HepG2 (cell line): ENCODE measurements around the gene GSTM4. TPM values are rescaled to one million over a fixed set of nuclear protein-coding genes. Genes with fewer than 3 reads are reported as not detected.

Experiments used
- ATF7-NPFF ChIP-seq: sonication (generic); formaldehyde crosslinking; IDR thresholded peaks from 2 replicates; pipeline ENCODE4 v1.8.1; 2023; ENCODE audit warnings: mild to moderate bottlenecking, low read depth, missing genetic modification reagents, moderate library complexity
- BATF2 ChIP-seq: sonication (generic); formaldehyde crosslinking; IDR thresholded peaks from 2 replicates; pipeline ENCODE4 v1.8.0; 2022; ENCODE audit warnings: mild to moderate bottlenecking, missing genetic modification reagents, moderate library complexity
- CSRNP2 ChIP-seq: sonication (generic); formaldehyde crosslinking; conservative IDR thresholded peaks from 2 replicates; pipeline ENCODE4 v1.8.0; 2022; ENCODE audit warnings: low read depth, missing genetic modification reagents
- CTCF ChIP-seq: sonication (generic); formaldehyde crosslinking; IDR thresholded peaks from 2 replicates; pipeline ENCODE4 v1.5.0; 2020; ENCODE audit warnings: mild to moderate bottlenecking, missing genetic modification reagents, moderate library complexity
- ERF ChIP-seq: IDR thresholded peaks from 2 replicates; pipeline ENCODE4 v1.6.1; 2018; ENCODE audit warnings: missing biosample characterization, missing genetic modification reagents
- FOXM1 ChIP-seq: sonication (generic); formaldehyde crosslinking; IDR thresholded peaks from 2 replicates; pipeline ENCODE4 v1.5.0; 2020; ENCODE audit warnings: missing genetic modification reagents
- GRHL1 ChIP-seq: sonication (generic); formaldehyde crosslinking; conservative IDR thresholded peaks from 2 replicates; pipeline ENCODE4 v1.8.0; 2022; ENCODE audit warnings: missing genetic modification reagents
- NFE2L2 ChIP-seq: fragments of 150-350 bp; IDR thresholded peaks from 2 replicates; pipeline ENCODE4 v1.6.1; 2014; ENCODE audit warnings: low read length
- NKX3-1 ChIP-seq: sonication (generic); formaldehyde crosslinking; IDR thresholded peaks from 2 replicates; pipeline ENCODE4 v1.5.0; 2020; ENCODE audit warnings: missing genetic modification reagents
- NR1H2 ChIP-seq: sonication (generic); formaldehyde crosslinking; IDR thresholded peaks from 2 replicates; pipeline ENCODE4 v1.8.1; 2022; ENCODE audit warnings: low read depth, missing genetic modification reagents, borderline replicate concordance
- POLR2A ChIP-seq, 2 experiments: IDR thresholded peaks; 2 replicates each; pipeline ENCODE4 v1.6.1; 2011; ENCODE audit warnings: low read depth in 2 of 2, low read length in 2 of 2, mild to moderate bottlenecking in 1 of 2, moderate library complexity in 1 of 2; ENCODE audit not compliant: insufficient read depth in 1 of 2
- PRPF4 ChIP-seq: fragments of 200-400 bp; formaldehyde crosslinking; IDR thresholded peaks from 2 replicates; pipeline ENCODE4 v1.6.1; 2016; ENCODE audit warnings: low read length, low read depth; ENCODE audit not compliant: poor library complexity, severe bottlenecking
- PTBP1 ChIP-seq: fragments of 200-400 bp; formaldehyde crosslinking; IDR thresholded peaks from 2 replicates; pipeline ENCODE4 v1.6.1; 2018; ENCODE audit warnings: low read length, low read depth; ENCODE audit not compliant: poor library complexity, severe bottlenecking
- RFX1 ChIP-seq: fragments of 450-650 bp; IDR thresholded peaks from 2 replicates; pipeline ENCODE4 v1.6.1; 2017
- TCF7L2 ChIP-seq: IDR thresholded peaks from 2 replicates; pipeline ENCODE4 v1.6.1; 2011; ENCODE audit warnings: mild to moderate bottlenecking, low read depth, low read length, moderate library complexity
- ZBTB37 ChIP-seq: sonication (generic); formaldehyde crosslinking; IDR thresholded peaks from 2 replicates; pipeline ENCODE4 v1.4.0; 2020; ENCODE audit warnings: mild to moderate bottlenecking, missing genetic modification reagents
- ZBTB38 ChIP-seq: sonication (generic); formaldehyde crosslinking; IDR thresholded peaks from 2 replicates; pipeline ENCODE4 v1.5.1; 2020; ENCODE audit warnings: mild to moderate bottlenecking, missing genetic modification reagents
- ZBTB42 ChIP-seq: sonication (generic); formaldehyde crosslinking; IDR thresholded peaks from 2 replicates; pipeline ENCODE4 v1.5.0; 2020; ENCODE audit warnings: mild to moderate bottlenecking, missing genetic modification reagents
- ZNF282 ChIP-seq: fragments of 450-650 bp; IDR thresholded peaks from 2 replicates; pipeline ENCODE4 v1.6.1; 2018; ENCODE audit not compliant: partially characterized antibody
- ZNF550 ChIP-seq: sonication (generic); formaldehyde crosslinking; IDR thresholded peaks from 2 replicates; pipeline ENCODE4 v1.4.0; 2020; ENCODE audit warnings: mild to moderate bottlenecking, missing genetic modification reagents, borderline replicate concordance
- ZNF577 ChIP-seq: sonication (generic); formaldehyde crosslinking; IDR thresholded peaks from 2 replicates; pipeline ENCODE4 v1.4.0; 2020; ENCODE audit warnings: mild to moderate bottlenecking, low read depth, missing genetic modification reagents, borderline replicate concordance
- ZNF75D ChIP-seq: sonication (generic); formaldehyde crosslinking; IDR thresholded peaks from 2 replicates; pipeline ENCODE4 v1.8.1; 2023; ENCODE audit warnings: missing genetic modification reagents, mild to moderate bottlenecking, borderline replicate concordance
- ZZZ3 ChIP-seq: sonication (generic); formaldehyde crosslinking; IDR thresholded peaks from 2 replicates; pipeline ENCODE4 v1.4.0; 2020; ENCODE audit warnings: missing genetic modification reagents, mild to moderate bottlenecking, borderline replicate concordance
- polyA plus RNA-seq, 8 experiments: library from polyadenylated mRNA; depleted of rRNA in 3 of 8; stranded (reverse) in 7 of 8; unstranded in 1 of 8; fragments of >200 nt; fragmentation: Illumina TruSeq in 4 of 8; extraction: Trizol in 4 of 8; gene quantifications; 2 replicates each; pipeline versions ENCODE4 v1.2.1 to v1.2.3, GENCODE V29; 2011 to 2016; ENCODE audit warnings: low read depth in 4 of 8, missing spikeins in 1 of 8, mixed read lengths in 1 of 8; ENCODE audit not compliant: insufficient read depth in 1 of 8
- total RNA-seq, 5 experiments: library from RNA; depleted of rRNA; stranded (reverse); fragments of >200 nt; fragmentation: Illumina TruSeq; extraction: Trizol; gene quantifications; 2 replicates each; pipeline ENCODE4 v1.2.3, GENCODE V29; 2016; ENCODE audit warnings: low read depth in 1 of 5

The GSTM4 gene
- total and polyA plus RNA-seq, 2 of the 13 experiments (the other 11 are each of a cell fraction or from before 2014, with no cell fraction given): 25.3 to 40.8 TPM

GRCh38 chr1:109655615-109656519 lies at the start of gene GSTM4 (continued):
- TF ChIP-seq ZNF577 (no peak), PRPF4 (no peak), CTCF (CRISPR knock-in tag) (peak; percentile 55; the same call in 1 of the 2 replicates), BATF2 (CRISPR knock-in tag) (0 out of 2 replicates have a peak, but pooled peaks have one; percentile 30), GRHL1 (CRISPR knock-in tag) (no peak), NKX3-1 (CRISPR knock-in tag) (no peak), ZNF550 (no peak), PTBP1 (no peak), ZBTB38 (CRISPR knock-in tag) (peak; percentile 57), TCF7L2 (no peak), RFX1 (no peak), ZNF75D (CRISPR knock-in tag) (no peak), FOXM1 (no peak), NFE2L2 (no peak), ZNF282 (no peak), POLR2A (IDR thresholded peaks at IDR 0.05; ENCODE audit: insufficient read depth in 1 of 2, low read depth in 2 of 2, low read length in 2 of 2) (peak in 1 of 2 experiments; percentile 85; a peak in 2 of 4 replicates), NR1H2 (no peak), CSRNP2 (CRISPR knock-in tag) (no peak), ZZZ3 (CRISPR knock-in tag) (peak; percentile 80; the same call in 1 of the 2 replicates), ATF7-NPFF (CRISPR knock-in tag) (no peak), ZBTB42 (CRISPR knock-in tag) (no peak), ERF (CRISPR knock-in tag) (peak; percentile 73; the same call in 1 of the 2 replicates), ZBTB37 (CRISPR knock-in tag) (no peak)
